H1 (cell line): ENCODE data around the gene ATP5MC2. TPM values are rescaled to one million over a fixed set of nuclear protein-coding genes. Genes with fewer than 3 reads are reported as not detected.

Source experiments
- CTCF ChIA-PET: fragments of 300-600 bp; sonication (Branson Sonifier 250); formaldehyde crosslinking; loops from one replicate; lab custom pipeline; 2021; ENCODE audit not compliant: partially characterized antibody; lab: Charles Lee
- POLR2A ChIA-PET: fragments of 300-600 bp; sonication (Branson Sonifier 250); formaldehyde crosslinking; loops from one replicate; lab custom pipeline; 2021; ENCODE audit warnings: inconsistent platforms; ENCODE audit not compliant: partially characterized antibody; lab: Charles Lee
- DNase-seq, 2 experiments: peaks; one replicate each; pipeline versions ENCODE4 v3.0.0 to v3.0.0-alpha.2; 2010 to 2022; ENCODE audit warnings: low spot score in 2 of 2, low read depth in 1 of 2, mixed read lengths in 1 of 2
- FAIRE-seq: peaks from 2 replicates; lab custom pipeline; 2011; peaks lifted over from hg19 to GRCh38; lab: Jason Lieb, UNC
- H2AFZ ChIP-seq: 2 replicates; pipeline ENCODE4 v1.8.1; 2012; ENCODE audit warnings: low read length, inconsistent platforms
- H2AK5ac ChIP-seq: 2 replicates; pipeline ENCODE4 v1.6.1; 2013; ENCODE audit warnings: low read depth, low read length
- H2BK120ac ChIP-seq: replicated peaks from 2 replicates; pipeline ENCODE3; 2013; ENCODE audit warnings: low read depth, low read length, inconsistent platforms
- H2BK12ac ChIP-seq: 2 replicates; pipeline ENCODE4 v1.6.1; 2013; ENCODE audit warnings: low read depth, low read length
- H2BK15ac ChIP-seq: 2 replicates; pipeline ENCODE4 v1.6.1; 2013; ENCODE audit warnings: low read length
- H2BK20ac ChIP-seq: 2 replicates; pipeline ENCODE4 v1.6.1; 2013; ENCODE audit warnings: low read length
- H2BK5ac ChIP-seq: 2 replicates; pipeline ENCODE4 v1.6.1; 2013; ENCODE audit warnings: low read depth, low read length
- H3K14ac ChIP-seq: 2 replicates; pipeline ENCODE4 v1.6.1; 2013; ENCODE audit warnings: inconsistent platforms; ENCODE audit not compliant: insufficient read length
- H3K18ac ChIP-seq: 2 replicates; pipeline ENCODE4 v1.6.1; 2013; ENCODE audit warnings: low read length; ENCODE audit errors: extremely low read depth
- H3K23ac ChIP-seq: 2 replicates; pipeline ENCODE4 v1.6.1; 2013; ENCODE audit warnings: inconsistent platforms; ENCODE audit not compliant: insufficient read length
- H3K23me2 ChIP-seq: 2 replicates; pipeline ENCODE4 v1.6.1; 2013; ENCODE audit warnings: low read depth, low read length
- H3K27ac ChIP-seq: 2 replicates; pipeline ENCODE4 v1.6.1; 2011; ENCODE audit warnings: low read depth, low read length, inconsistent platforms
- H3K27me3 ChIP-seq, 4 experiments: replicated peaks in 1 of 4; 1 replicate in 1 of 4; 2 replicates in 3 of 4; pipeline versions ENCODE4 v1.6.1 to v1.8.1; 2011 to 2013; ENCODE audit warnings: low read length in 3 of 4, mild to moderate bottlenecking in 3 of 4, inconsistent platforms in 2 of 4, mixed read lengths in 2 of 4, moderate library complexity in 1 of 4; ENCODE audit not compliant: control insufficient read depth in 3 of 4, insufficient read depth in 3 of 4; ENCODE audit errors: extremely low read depth in 1 of 4
- H3K36me3 ChIP-seq, 4 experiments: 2 replicates each; pipeline versions ENCODE4 v1.6.1 to v1.8.1; 2011 to 2013; ENCODE audit warnings: mild to moderate bottlenecking in 4 of 4, low read length in 3 of 4, moderate library complexity in 2 of 4, control low read depth in 1 of 4, inconsistent platforms in 1 of 4; ENCODE audit not compliant: insufficient read depth in 4 of 4, control insufficient read depth in 2 of 4
- H3K4ac ChIP-seq: replicated peaks from 2 replicates; pipeline ENCODE3; 2013; ENCODE audit warnings: low read length, low read depth, mixed read lengths, inconsistent platforms; ENCODE audit not compliant: insufficient read length
- H3K4me1 ChIP-seq, 4 experiments: replicated peaks in 1 of 4; 1 replicate in 1 of 4; 2 replicates in 3 of 4; pipeline versions ENCODE4 v1.6.1 to v1.8.1; 2011 to 2013; ENCODE audit warnings: low read length in 3 of 4, inconsistent platforms in 2 of 4, mixed read lengths in 1 of 4; ENCODE audit not compliant: insufficient read depth in 4 of 4, control insufficient read depth in 3 of 4
- H3K4me2 ChIP-seq, 2 experiments: 2 replicates each; pipeline versions ENCODE4 v1.6.1 to v1.8.1; 2011 to 2013; ENCODE audit warnings: low read depth in 2 of 2, low read length in 2 of 2, control low read depth in 1 of 2, inconsistent platforms in 1 of 2, mild to moderate bottlenecking in 1 of 2; ENCODE audit not compliant: insufficient read depth in 1 of 2
- H3K4me3 ChIP-seq, 4 experiments: fragments of 200-600, 300-600 bp in 1 of 4; sonication (generic), shearing (Covaris generic), sonication (Bioruptor Twin) in 1 of 4; 2 replicates each; pipeline versions ENCODE4 v1.5.1 to v1.8.1; 2011 to 2016; ENCODE audit warnings: low read length in 4 of 4, low read depth in 3 of 4, control low read depth in 2 of 4, inconsistent platforms in 2 of 4, mild to moderate bottlenecking in 2 of 4, mixed read lengths in 1 of 4, moderate library complexity in 1 of 4; ENCODE audit not compliant: insufficient read depth in 2 of 4; ENCODE audit errors: extremely low read depth in 1 of 4
- H3K56ac ChIP-seq: replicated peaks from 2 replicates; pipeline ENCODE3; 2013; ENCODE audit warnings: low read depth, mild to moderate bottlenecking, mixed read lengths, low read length, inconsistent platforms; ENCODE audit not compliant: insufficient read length
- H3K79me1 ChIP-seq: 2 replicates; pipeline ENCODE4 v1.6.1; 2013; ENCODE audit warnings: low read depth, low read length, control low read depth
- H3K79me2 ChIP-seq, 2 experiments: 2 replicates each; pipeline versions ENCODE4 v1.6.1 to v1.8.1; 2012 to 2013; ENCODE audit warnings: low read length in 2 of 2, mild to moderate bottlenecking in 2 of 2, inconsistent platforms in 1 of 2; ENCODE audit not compliant: insufficient read depth in 2 of 2, control insufficient read depth in 1 of 2
- H3K9ac ChIP-seq, 4 experiments: replicated peaks in 1 of 4; 1 replicate in 1 of 4; 2 replicates in 3 of 4; pipeline versions ENCODE4 v1.6.1 to v1.8.1; 2011 to 2013; ENCODE audit warnings: low read depth in 3 of 4, low read length in 3 of 4, control low read depth in 2 of 4, mild to moderate bottlenecking in 2 of 4, moderate library complexity in 2 of 4, inconsistent platforms in 1 of 4; ENCODE audit errors: extremely low read depth in 1 of 4
- H3K9me3 ChIP-seq, 2 experiments: 2 replicates each; pipeline versions ENCODE4 v1.6.1 to v1.8.1; 2012 to 2013; ENCODE audit warnings: mild to moderate bottlenecking in 2 of 2, moderate library complexity in 2 of 2, control low read depth in 1 of 2, inconsistent platforms in 1 of 2, low read depth in 1 of 2, low read length in 1 of 2, mixed read lengths in 1 of 2; ENCODE audit not compliant: insufficient read depth in 2 of 2
- H4K20me1 ChIP-seq, 2 experiments: replicated peaks in 1 of 2; 2 replicates each; pipeline versions ENCODE3 to v1.8.1; 2011 to 2013; ENCODE audit warnings: inconsistent platforms in 2 of 2, low read length in 2 of 2, mild to moderate bottlenecking in 1 of 2; ENCODE audit not compliant: insufficient read depth in 2 of 2, control insufficient read depth in 1 of 2
- H4K5ac ChIP-seq: 2 replicates; pipeline ENCODE4 v1.6.1; 2013; ENCODE audit warnings: low read length, low read depth, mixed read lengths, inconsistent platforms; ENCODE audit not compliant: insufficient read length
- H4K8ac ChIP-seq: 2 replicates; pipeline ENCODE4 v1.8.0; 2013; ENCODE audit warnings: mild to moderate bottlenecking, moderate library complexity, low read length, inconsistent platforms; ENCODE audit not compliant: insufficient read depth; ENCODE audit errors: extremely low read depth
- H4K91ac ChIP-seq: replicated peaks from 2 replicates; pipeline ENCODE3; 2013; ENCODE audit warnings: low read length, mixed read lengths, inconsistent platforms; ENCODE audit not compliant: insufficient read length
- WGBS, 2 experiments: shearing (Covaris generic) in 1 of 2; methylation state at CpG; one replicate each; pipeline versions ENCODE4 v1.1.6 to v1.1.7; 2013 to 2015; ENCODE audit warnings: low lambda C conversion rate in 2 of 2, mixed read lengths in 2 of 2, inconsistent platforms in 1 of 2, low coverage in 1 of 2, missing lambda C conversion rate in 1 of 2; ENCODE audit not compliant: insufficient replicate concordance in 2 of 2, insufficient coverage in 1 of 2, insufficient read length in 1 of 2; ENCODE audit errors: extremely low coverage in 1 of 2, missing lambda C conversion rate in 1 of 2; 5-methylcytosine and 5-hydroxymethylcytosine counted together
- polyA plus RNA-seq, 7 experiments: library from polyadenylated mRNA; depleted of rRNA in 3 of 7; stranded (reverse) in 5 of 7; unstranded in 2 of 7; fragments of >200 nt in 5 of 7; fragments of 200-250 nt in 2 of 7; gene quantifications; 1 replicate in 5 of 7; 2 replicates in 1 of 7; 4 replicates in 1 of 7; pipeline versions ENCODE4 v1.2.1 to v1.2.3, GENCODE V29; 2011 to 2013; ENCODE audit warnings: missing spikeins in 2 of 7, mixed read lengths in 2 of 7
- total RNA-seq: library from RNA; stranded (reverse); fragmentation: NEBNext Ultra II Directional; extraction: Animal tissue kit (Norgen Biotek cat#: 25700); gene quantifications from 2 replicates; pipeline ENCODE4 v1.2.1, GENCODE V29; 2021

Gene ATP5MC2
- total and polyA plus RNA-seq, 2 of the 8 experiments (the other 6 are each of a cell fraction or from before 2014, with no cell fraction given), result 408 to 952 TPM

GRCh38 chr12:53676656-53677015 is 753 bp upstream of the ATP5MC2 start:
- peaks cover 9% of the 10 kb centered on the region for H3K23me2 ChIP-seq
- peak overlapping the region; percentile 92 for H2BK5ac ChIP-seq
- H2BK20ac ChIP-seq, result 0 out of 2 replicates have a peak overlapping the region, but pooled peaks have one; percentile 82
- peaks cover 4% of the 10 kb centered on the region for H3K79me1 ChIP-seq
- peak overlapping the region; percentile 43; the same call in 1 of the 2 replicates for H2AK5ac ChIP-seq
- no peaks in the 10 kb centered on the region for H3K27me3 ChIP-seq
- H3K18ac ChIP-seq, result peak overlapping the region; percentile 32
- H4K5ac ChIP-seq, result peak overlapping the region; percentile 43
- H3K4me1 ChIP-seq, result peaks cover 2 to 16% (median 7%) of the 10 kb centered on the region in 4 experiments; a peak in 6 of 7 replicates
- 3% methylated on average over 12 of the region's 15 CpGs; no CpG with 5 or more reads in 1 of the 2 experiments for WGBS, 2 experiments
- H4K91ac ChIP-seq, result peak overlapping the region; percentile 95
- DNase-seq (no peak), FAIRE-seq (no peak)
- H3K56ac ChIP-seq, result peak overlapping the region; percentile 92
- peak overlapping the region; percentile 77; the same call in 1 of the 2 replicates for H3K27ac ChIP-seq
- H2BK120ac ChIP-seq, result peak overlapping the region; percentile 27
- ChIA-PET CTCF (interaction anchor here (0.6 to 3.1 kb wide), 18 partner anchors 9 to 355 kb away, joined by 3 to 21 read pairs (median 4); partner anchors contain the start of gene AAAS), POLR2A (interaction anchor here (0.6 to 13.5 kb wide), 39 partner anchors 13 to 633 kb away, joined by 3 to 246 read pairs (median 4); partner anchors contain the start of genes ATF7, CBX5, CISTR and HNRNPA1)
- no peaks in the 10 kb centered on the region for H3K9me3 ChIP-seq
- peak overlapping the region; percentile 91 for H3K4ac ChIP-seq
- H2AFZ ChIP-seq, result peak overlapping the region; percentile 79; the same call in 1 of the 2 replicates
- no peaks in the 10 kb centered on the region for H4K20me1 ChIP-seq
- peak overlapping the region; percentile 95; the same call in 1 of the 2 replicates for H4K8ac ChIP-seq
- no peak overlapping the region for H2BK15ac ChIP-seq
- H3K9ac ChIP-seq, result peak overlapping the region in 3 of 4 experiments; percentile 63 to 98 (median 63); a peak in 5 of 7 replicates
- H3K36me3 ChIP-seq, result peaks cover 4 to 22% (median 9%) of the 10 kb centered on the region in 4 experiments; a peak in 5 of 8 replicates
- peak overlapping the region; percentile 75 to 91 for H3K4me2 ChIP-seq
- peak overlapping the region; percentile 3 for H3K23ac ChIP-seq
- peak overlapping the region; percentile 41 for H2BK12ac ChIP-seq
- H3K14ac ChIP-seq, result no peak overlapping the region
- H3K79me2 ChIP-seq, result peaks cover 0 to 22% of the 10 kb centered on the region in 2 experiments; a peak in 2 of 4 replicates
- peak overlapping the region; percentile 43 to 86 (median 62) for H3K4me3 ChIP-seq
